Body of pancreas (tissue), 4 donors: ENCODE data around the gene KCND3. TPM values are rescaled to one million over a fixed set of nuclear protein-coding genes. Genes with fewer than 3 reads are reported as not detected.

Source experiments
- ATAC-seq: fragments of 150-250 bp; one replicate; pipeline ENCODE4 v1.9.1; 2016
- DNase-seq, 4 donors: peaks; one replicate each; pipeline ENCODE4 v3.0.0-alpha.2; 2019
- H3K27ac ChIP-seq, 4 donors: fragments of 200-600 bp; sonication (generic); 1 replicate in 3 of 4; 2 replicates in 1 of 4; pipeline versions ENCODE4 v1.5.1 to v1.6.1; 2016 to 2019; ENCODE audit warnings: mild to moderate bottlenecking in 1 of 4, mixed read lengths in 1 of 4, moderate library complexity in 1 of 4
- H3K27me3 ChIP-seq, 2 donors: fragments of 200-600 bp; sonication (generic); one replicate each; pipeline ENCODE4 v1.6.0; 2016; ENCODE audit warnings: mild to moderate bottlenecking in 1 of 2
- H3K36me3 ChIP-seq, 2 donors: fragments of 200-600 bp; sonication (generic); replicated peaks in 1 of 2; 2 replicates each; pipeline ENCODE4 v1.5.1; 2016; ENCODE audit warnings: low read depth in 2 of 2; ENCODE audit not compliant: insufficient read depth in 1 of 2
- H3K4me1 ChIP-seq: fragments of 200-600 bp; sonication (generic); one replicate; pipeline ENCODE4 v1.6.0; 2016
- H3K4me3 ChIP-seq, 2 donors: fragments of 200-600 bp; sonication (generic); 1 replicate in 1 of 2; 2 replicates in 1 of 2; pipeline ENCODE4 v1.5.1; 2016 to 2019
- H3K9me3 ChIP-seq, 3 donors: fragments of 200-600 bp; sonication (generic); 1 replicate in 2 of 3; 2 replicates in 1 of 3; pipeline ENCODE4 v1.5.1; 2016
- POLR2A ChIP-seq, 3 donors: fragments of 450-650 bp; IDR thresholded peaks; one replicate each; pipeline ENCODE4 v1.6.1; 2016; ENCODE audit warnings: antibody characterized with exemption in 3 of 3, mild to moderate bottlenecking in 2 of 3
- WGBS, 2 donors: methylation state at CpG; one replicate each; pipeline ENCODE4 v1.1.5; 2017; 5-methylcytosine and 5-hydroxymethylcytosine counted together
- intact Hi-C: fragments of 100-400 bp; cut with DNase I; formaldehyde crosslinking; loops from one replicate; pipeline ENCODE4 v1.15.1; 2023
- total RNA-seq, 2 donors: library from RNA; depleted of rRNA; stranded (reverse); fragments of >200 nt; gene quantifications; one replicate each; pipeline ENCODE4 v1.1.0, GENCODE V29; 2016
- TF ChIP-seq, protein P1 (sequence below), 7 experiments: fragments of 450-650 bp in 4 of 7; fragments of 200-600 bp in 3 of 7; sonication (generic) in 3 of 7; IDR thresholded peaks; one replicate each; pipeline ENCODE4 v1.5.1; 2016 to 2019; ENCODE audit warnings: antibody characterized with exemption in 7 of 7

The KCND3 gene
- total RNA-seq, 2 donors from 2014 or later, result 7.6 to 15.0 TPM

DNA sequence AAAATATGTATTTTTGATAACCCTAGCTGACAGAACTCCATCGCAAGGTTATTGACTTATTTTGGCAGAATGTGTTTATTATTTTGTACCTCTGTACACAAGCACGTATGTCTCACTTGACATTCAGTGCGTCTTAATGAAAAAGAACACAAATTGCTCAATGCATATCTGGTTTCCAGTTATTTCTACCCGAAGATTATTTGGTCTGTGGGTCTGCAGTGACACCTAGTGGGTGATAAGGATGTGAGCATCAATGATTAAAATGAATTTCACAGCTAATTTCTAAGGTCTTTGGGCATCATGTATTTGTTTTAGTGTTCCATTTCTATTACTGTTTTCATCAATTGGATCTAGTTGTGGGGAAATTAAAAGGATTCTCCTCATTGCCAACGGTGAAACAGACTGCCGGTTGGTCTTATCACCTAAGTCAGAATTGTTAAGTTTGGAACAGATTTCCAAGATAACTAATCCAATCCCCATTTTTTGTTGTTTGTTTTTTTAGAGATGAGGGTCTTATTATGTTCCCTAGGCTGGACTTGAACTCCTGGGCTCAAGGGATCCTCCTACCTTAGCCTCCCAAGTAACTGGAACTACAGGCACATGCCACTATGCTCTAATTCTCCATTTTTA lies 219.8 kb downstream of the KCND3 start:
- ATAC-seq (peak; percentile 73), DNase-seq (peak; percentile 39 to 58 (median 48))
- TF ChIP-seq, protein P1, sequence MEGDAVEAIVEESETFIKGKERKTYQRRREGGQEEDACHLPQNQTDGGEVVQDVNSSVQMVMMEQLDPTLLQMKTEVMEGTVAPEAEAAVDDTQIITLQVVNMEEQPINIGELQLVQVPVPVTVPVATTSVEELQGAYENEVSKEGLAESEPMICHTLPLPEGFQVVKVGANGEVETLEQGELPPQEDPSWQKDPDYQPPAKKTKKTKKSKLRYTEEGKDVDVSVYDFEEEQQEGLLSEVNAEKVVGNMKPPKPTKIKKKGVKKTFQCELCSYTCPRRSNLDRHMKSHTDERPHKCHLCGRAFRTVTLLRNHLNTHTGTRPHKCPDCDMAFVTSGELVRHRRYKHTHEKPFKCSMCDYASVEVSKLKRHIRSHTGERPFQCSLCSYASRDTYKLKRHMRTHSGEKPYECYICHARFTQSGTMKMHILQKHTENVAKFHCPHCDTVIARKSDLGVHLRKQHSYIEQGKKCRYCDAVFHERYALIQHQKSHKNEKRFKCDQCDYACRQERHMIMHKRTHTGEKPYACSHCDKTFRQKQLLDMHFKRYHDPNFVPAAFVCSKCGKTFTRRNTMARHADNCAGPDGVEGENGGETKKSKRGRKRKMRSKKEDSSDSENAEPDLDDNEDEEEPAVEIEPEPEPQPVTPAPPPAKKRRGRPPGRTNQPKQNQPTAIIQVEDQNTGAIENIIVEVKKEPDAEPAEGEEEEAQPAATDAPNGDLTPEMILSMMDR (IDR thresholded peaks at IDR 0.05), result peak; percentile 49 to 92 (median 87)
- no peak for TF ChIP-seq POLR2A (IDR thresholded peaks at IDR 0.05)
- 8 to 18% methylated on average over 6 of the region's 6 CpGs for WGBS, 2 donors
- Histone ChIP-seq H3K4me3 (no peak overlapping the region), H3K27ac (no peak overlapping the region), H3K36me3 (peaks cover 0 to 6% of the 10 kb centered on the region in 2 donors), H3K9me3 (no peaks in the 10 kb centered on the region), H3K4me1 (peaks cover 8% of the 10 kb centered on the region), H3K27me3 (no peaks in the 10 kb centered on the region)
- intact Hi-C loops, result loop anchor here (10.0 kb wide), 1 partner anchor 265 kb away; the partner anchor contains the start of genes ADORA3 and TMIGD3

DNA sequence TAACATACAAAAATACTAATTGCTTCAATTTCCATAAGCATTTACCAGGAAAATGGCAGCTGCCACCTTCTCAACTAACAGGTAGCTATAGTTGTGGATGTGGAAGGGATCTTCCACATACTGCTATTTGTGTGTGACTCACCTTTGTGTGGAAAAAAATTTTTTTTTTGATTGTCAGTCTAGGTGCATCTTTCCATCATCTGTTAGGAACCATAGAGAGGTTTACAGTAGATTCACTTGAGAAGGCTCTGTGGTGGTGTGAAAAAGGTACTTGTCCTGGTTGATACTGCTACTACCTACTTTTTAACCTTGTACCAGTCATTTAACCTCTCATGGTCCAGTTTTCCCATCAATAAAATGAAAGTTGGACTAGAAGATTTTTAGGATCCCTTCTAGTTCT lies 220.8 kb downstream of the KCND3 start:
- ATAC-seq (no peak), DNase-seq (no peak)
- no peak overlapping the region for H3K4me3 ChIP-seq
- no peaks in the 10 kb centered on the region for H3K27me3 ChIP-seq
- peaks cover 0 to 11% of the 10 kb centered on the region in 2 donors for H3K36me3 ChIP-seq
- intact Hi-C loops, result no loop called here
- no peaks in the 10 kb centered on the region for H3K9me3 ChIP-seq
- H3K27ac ChIP-seq, result no peak overlapping the region
- TF ChIP-seq POLR2A (IDR thresholded peaks at IDR 0.05), result no peak
- TF ChIP-seq, protein P1 (IDR thresholded peaks at IDR 0.05), result no peak
- H3K4me1 ChIP-seq, result peaks cover 8% of the 10 kb centered on the region

DNA sequence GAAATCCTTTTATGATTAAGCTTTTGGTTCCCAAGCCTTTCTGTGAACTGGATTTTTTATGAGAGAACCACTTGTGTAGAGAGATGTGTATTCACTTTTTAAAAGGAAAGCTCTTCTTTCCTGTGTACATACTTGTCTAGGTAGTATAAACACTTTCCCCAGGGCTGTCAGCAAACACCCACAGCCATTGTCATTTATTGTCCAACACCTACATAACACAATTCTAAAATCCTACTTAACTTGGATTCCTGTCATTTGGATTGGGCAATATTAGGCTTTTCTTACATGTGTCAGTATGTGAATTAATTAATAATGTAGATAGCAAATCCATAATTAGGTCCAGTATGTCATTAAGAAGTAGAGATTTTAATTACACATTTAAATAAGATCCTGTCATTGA lies 221.4 kb downstream of the KCND3 start:
- H3K27me3 ChIP-seq, result no peaks in the 10 kb centered on the region
- intact Hi-C loops, result no loop called here
- H3K9me3 ChIP-seq, result no peaks in the 10 kb centered on the region
- H3K27ac ChIP-seq, result no peak overlapping the region
- TF ChIP-seq, protein P1 (IDR thresholded peaks at IDR 0.05), result no peak
- no peak for TF ChIP-seq POLR2A (IDR thresholded peaks at IDR 0.05)
- H3K4me1 ChIP-seq, result peaks cover 8% of the 10 kb centered on the region
- no peak overlapping the region for H3K4me3 ChIP-seq
- no peak for DNase-seq
- peaks cover 0 to 13% of the 10 kb centered on the region in 2 donors for H3K36me3 ChIP-seq
- ATAC-seq, result no peak

DNA sequence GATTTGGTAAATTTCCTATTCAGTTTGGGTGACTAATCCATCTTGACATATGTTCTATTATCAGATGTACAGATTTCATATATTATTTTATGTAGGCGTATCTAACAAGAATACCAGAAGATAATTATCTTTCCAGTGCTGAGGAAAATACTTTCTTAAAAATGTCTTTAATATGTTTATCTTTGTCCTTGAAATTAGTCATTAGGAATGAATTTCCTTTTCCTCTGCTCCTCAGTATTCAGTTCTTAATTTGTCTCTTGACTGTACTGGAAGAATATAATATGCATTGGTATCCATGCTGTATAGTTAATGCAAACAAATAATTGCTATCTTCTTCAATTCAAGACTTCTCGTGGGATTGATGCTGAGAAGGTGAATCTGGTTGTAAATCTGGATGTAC lies 227.1 kb downstream of the KCND3 start:
- no peaks in the 10 kb centered on the region for H3K4me1 ChIP-seq
- no peak for TF ChIP-seq POLR2A (IDR thresholded peaks at IDR 0.05)
- TF ChIP-seq, protein P1 (IDR thresholded peaks at IDR 0.05), result no peak
- DNase-seq (no peak), ATAC-seq (no peak)
- H3K4me3 ChIP-seq, result no peak overlapping the region
- H3K36me3 ChIP-seq, result peaks cover 5 to 26% of the 10 kb centered on the region in 2 donors
- WGBS, 2 donors, result 89 to 95% methylated on average over 2 of the region's 2 CpGs
- intact Hi-C loops, result no loop called here
- H3K27ac ChIP-seq, result no peak overlapping the region
- no peaks in the 10 kb centered on the region for H3K9me3 ChIP-seq
- H3K27me3 ChIP-seq, result no peaks in the 10 kb centered on the region

DNA sequence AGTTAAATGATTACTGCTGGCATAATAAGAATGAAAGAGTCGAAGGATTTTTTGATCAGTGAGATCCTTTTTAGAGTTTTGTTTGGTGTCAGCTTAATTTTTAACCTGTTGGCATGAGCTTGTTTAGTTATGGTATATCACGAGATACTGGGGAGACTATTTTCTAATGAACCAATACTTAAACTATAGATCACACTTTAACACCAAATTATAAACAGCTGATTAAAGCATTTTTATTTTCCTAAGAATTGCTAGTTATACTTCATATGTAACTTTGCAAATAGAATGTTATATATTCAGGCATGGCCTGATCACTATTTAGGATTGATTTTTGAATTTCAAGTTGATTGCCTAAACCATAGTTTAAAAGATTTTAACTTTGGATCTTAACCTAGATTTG lies 227.8 kb downstream of the KCND3 start:
- ATAC-seq (no peak), DNase-seq (no peak)
- H3K4me3 ChIP-seq, result no peak overlapping the region
- H3K9me3 ChIP-seq, result no peaks in the 10 kb centered on the region
- no peak overlapping the region for H3K27ac ChIP-seq
- peaks cover 5 to 26% of the 10 kb centered on the region in 2 donors for H3K36me3 ChIP-seq
- WGBS, 2 donors, result 33 to 41% methylated on average over 2 of the region's 2 CpGs
- no peak for TF ChIP-seq POLR2A (IDR thresholded peaks at IDR 0.05)
- TF ChIP-seq, protein P1 (IDR thresholded peaks at IDR 0.05), result no peak
- intact Hi-C loops, result no loop called here
- H3K27me3 ChIP-seq, result no peaks in the 10 kb centered on the region
- peaks cover 6% of the 10 kb centered on the region for H3K4me1 ChIP-seq
